ENCODE measurements around the gene PSME1. TPM values are rescaled to one million over a fixed set of nuclear protein-coding genes. Genes with fewer than 3 reads are reported as not detected.
A peak's percentile ranks its signal among the peaks of the same experiment; 100 is the strongest.

The PSME1 gene
- total RNA-seq, 1 experiment from 2014 or later, result 76.8 TPM

- H3K4me1 Mint-ChIP-seq, result peaks cover 9% of the 10 kb centered on the region
- CTCF ChIA-PET, result interaction anchor here (0.9 to 3.1 kb wide), 3 partner anchors 12 to 115 kb away, joined by 3 to 16 read pairs (median 9); partner anchors contain the start of genes IRF9 and TM9SF1
- H3K27ac Mint-ChIP-seq, result no peak overlapping the region
- no peaks in the 10 kb centered on the region for H3K9me3 Mint-ChIP-seq
- peaks cover 3% of the 10 kb centered on the region; the same call in 1 of the 2 replicates for H3K36me3 Mint-ChIP-seq
- H3K4me3 Mint-ChIP-seq, result peak overlapping the region; percentile 79
- DNase-seq (ENCODE audit: low spot score), result no peak
- POLR2A ChIA-PET, result interaction anchor here (1.2 to 1.4 kb wide), 2 partner anchors 12 to 22 kb away, joined by 4 to 6 read pairs; partner anchors contain the start of genes IRF9 and TM9SF1
- ATAC-seq, result no peak
- TF ChIP-seq MYBL2 (CRISPR knock-in tag; IDR thresholded peaks at IDR 0.05), result no peak
- no peak for TF ChIP-seq JAZF1 (CRISPR knock-in tag; IDR thresholded peaks at IDR 0.05)
- TF ChIP-seq NFE2L1 (CRISPR knock-in tag; IDR thresholded peaks at IDR 0.05), result no peak
- TF ChIP-seq ZNF219 (CRISPR knock-in tag; IDR thresholded peaks at IDR 0.05; ENCODE audit: borderline replicate concordance), result no peak
- no peak for TF ChIP-seq E2F5 (CRISPR knock-in tag; IDR thresholded peaks at IDR 0.05)
- no peak for TF ChIP-seq MLX (CRISPR knock-in tag; IDR thresholded peaks at IDR 0.05)
- TF ChIP-seq PRDM15 (CRISPR knock-in tag; IDR thresholded peaks at IDR 0.05), result no peak
- TF ChIP-seq FOXJ3 (CRISPR knock-in tag; IDR thresholded peaks at IDR 0.05; ENCODE audit: borderline replicate concordance), result no peak
- TF ChIP-seq MXD4 (CRISPR knock-in tag; IDR thresholded peaks at IDR 0.05; ENCODE audit: borderline replicate concordance), result no peak
- no peak for TF ChIP-seq GRHL2 (CRISPR knock-in tag; IDR thresholded peaks at IDR 0.05; ENCODE audit: insufficient replicate concordance, severe bottlenecking)
- TF ChIP-seq ZNF423 (CRISPR knock-in tag; IDR thresholded peaks at IDR 0.05), result no peak
- no peak for TF ChIP-seq ATF3 (CRISPR knock-in tag; conservative IDR thresholded peaks at IDR 0.05)
- no peak for TF ChIP-seq NFATC4 (CRISPR knock-in tag; IDR thresholded peaks at IDR 0.05)
- no peaks in the 10 kb centered on the region; the same call in none of the 2 replicates for H3K27me3 Mint-ChIP-seq (ENCODE audit: low read depth)
These were observed 36.9 kb downstream of the PSME1 start for GRCh38 chr14:24172871-24173281.

GRCh38 chr14:24176599-24176998, 40.6 kb downstream of the PSME1 start:
- Mint-ChIP-seq H3K27me3 (ENCODE audit: low read depth) (no peaks in the 10 kb centered on the region; the same call in 1 of the 2 replicates), H3K9me3 (no peaks in the 10 kb centered on the region), H3K27ac (no peak overlapping the region), H3K4me3 (no peak overlapping the region), H3K36me3 (peaks cover 19% of the 10 kb centered on the region), H3K4me1 (peaks cover 9% of the 10 kb centered on the region)
- TF ChIP-seq NFE2L1 (CRISPR knock-in tag; IDR thresholded peaks at IDR 0.05), result no peak
- no peak for DNase-seq (ENCODE audit: low spot score)
- no peak for ATAC-seq
- ChIA-PET POLR2A (no interaction called here), CTCF (interaction anchor here (1.5 kb wide), 1 partner anchor 15 kb away, joined by 6 read pairs; the partner anchor contains the start of gene IRF9)

- H3K27ac Mint-ChIP-seq, result no peak overlapping the region
- H3K4me3 Mint-ChIP-seq, result no peak overlapping the region
- H3K4me1 Mint-ChIP-seq, result peaks cover 6% of the 10 kb centered on the region
- CTCF ChIA-PET, result interaction anchor here (1.5 kb wide), 1 partner anchor 16 kb away, joined by 6 read pairs; the partner anchor contains the start of gene IRF9
- peaks cover 23% of the 10 kb centered on the region for H3K36me3 Mint-ChIP-seq
- TF ChIP-seq CREM (CRISPR knock-in tag; IDR thresholded peaks at IDR 0.05) (no peak), CBFB (CRISPR knock-in tag; IDR thresholded peaks at IDR 0.05; ENCODE audit: low read depth) (no peak), ERG (CRISPR knock-in tag; IDR thresholded peaks at IDR 0.05) (no peak)
- no peaks in the 10 kb centered on the region for H3K9me3 Mint-ChIP-seq
- no peak for DNase-seq (ENCODE audit: low spot score)
- POLR2A ChIA-PET, result no interaction called here
- no peaks in the 10 kb centered on the region; the same call in 1 of the 2 replicates for H3K27me3 Mint-ChIP-seq (ENCODE audit: low read depth)
- ATAC-seq, result no peak
These were observed 41.2 kb downstream of the PSME1 start for GRCh38 chr14:24177041-24177825.

Measured in WTC11 (cell line).